ENCODE results near the gene OR2T4. TPM values are rescaled to one million over a fixed set of nuclear protein-coding genes. Genes with fewer than 3 reads are reported as not detected.

OR2T4 gene
- total and polyA plus RNA-seq, 3 experiments from 2014 or later: not detected

GRCh38 chr1:248406721-248407692, 45.5 kb downstream of the OR2T4 start:
- ChIA-PET POLR2A (no interaction called here), CTCF (no interaction called here)
- Histone ChIP-seq H3K9me3 (ENCODE audit: low read length) (no peaks in the 10 kb centered on the region), H3K27ac (ENCODE audit: low read depth, low read length) (no peak overlapping the region), H3K4me3 (ENCODE audit: low read length) (no peak overlapping the region), H3K4me1 (ENCODE audit: insufficient read depth, low read length) (no peaks in the 10 kb centered on the region), H3K27me3 (ENCODE audit: insufficient read depth, low read length, poor library complexity, severe bottlenecking) (no peaks in the 10 kb centered on the region), H3K36me3 (ENCODE audit: insufficient read depth, low read length) (no peaks in the 10 kb centered on the region)
- peaks cover 0 to 2% (median 0%) of the 10 kb centered on the region in 3 donors for H3K36me3 Mint-ChIP-seq
- DNase-seq: no peak
- no peaks in the 10 kb centered on the region for H3K4me1 Mint-ChIP-seq
- H3K4me3 Mint-ChIP-seq: no peak overlapping the region
- H3K27me3 Mint-ChIP-seq: peaks cover 0 to 1% of the 10 kb centered on the region in 2 donors
- no peak overlapping the region for H3K27ac Mint-ChIP-seq
- H3K9me3 Mint-ChIP-seq: peaks cover 2 to 12% (median 4%) of the 10 kb centered on the region in 5 donors

Other genes with a start within 250 kb of the OR2T4 start
- gene OR2M5, start 216.5 kb upstream of the OR2T4 start, total RNA-seq: not detected
- not detected for gene OR2M5, start 216.5 kb upstream of the OR2T4 start, polyA plus RNA-seq
- not detected for gene OR2M2, start 186.8 kb upstream of the OR2T4 start, total RNA-seq
- not detected for gene OR2M2, start 186.8 kb upstream of the OR2T4 start, polyA plus RNA-seq
- not detected for gene OR2M3, start 164.4 kb upstream of the OR2T4 start, total RNA-seq
- not detected for gene OR2M3, start 164.4 kb upstream of the OR2T4 start, polyA plus RNA-seq
- not detected for gene OR2M4, start 130.2 kb upstream of the OR2T4 start, total RNA-seq
- not detected for gene OR2M4, start 130.2 kb upstream of the OR2T4 start, polyA plus RNA-seq
- gene OR2T33, start 83.7 kb upstream of the OR2T4 start, total RNA-seq: not detected
- not detected for gene OR2T33, start 83.7 kb upstream of the OR2T4 start, polyA plus RNA-seq
- not detected for gene OR2T12, start 58.2 kb upstream of the OR2T4 start, total RNA-seq
- not detected for gene OR2T12, start 58.2 kb upstream of the OR2T4 start, polyA plus RNA-seq
- gene OR2M7, start 37.1 kb upstream of the OR2T4 start, total RNA-seq: not detected
- not detected for gene OR2M7, start 37.1 kb upstream of the OR2T4 start, polyA plus RNA-seq
- gene OR14C36, start 12.9 kb upstream of the OR2T4 start, total RNA-seq: not detected
- gene OR14C36, start 12.9 kb upstream of the OR2T4 start, polyA plus RNA-seq: not detected
- gene OR2T6, start 14.1 kb downstream of the OR2T4 start, total RNA-seq: not detected
- not detected for gene OR2T6, start 14.1 kb downstream of the OR2T4 start, polyA plus RNA-seq
- gene OR2T1, start 41.4 kb downstream of the OR2T4 start, total RNA-seq: not detected
- gene OR2T1, start 41.4 kb downstream of the OR2T4 start, polyA plus RNA-seq: not detected
- gene OR2T2, start 84.0 kb downstream of the OR2T4 start, total RNA-seq: not detected
- not detected for gene OR2T2, start 84.0 kb downstream of the OR2T4 start, polyA plus RNA-seq
- gene OR2T3, start 111.7 kb downstream of the OR2T4 start, total RNA-seq: not detected
- gene OR2T3, start 111.7 kb downstream of the OR2T4 start, polyA plus RNA-seq: not detected
- gene OR2T5, start 126.9 kb downstream of the OR2T4 start, total RNA-seq: not detected
- gene OR2T5, start 126.9 kb downstream of the OR2T4 start, polyA plus RNA-seq: not detected
- not detected for gene OR2G6, start 146.4 kb downstream of the OR2T4 start, total RNA-seq
- not detected for gene OR2G6, start 146.4 kb downstream of the OR2T4 start, polyA plus RNA-seq
- gene OR2T29, start 201.1 kb downstream of the OR2T4 start, total RNA-seq: not detected
- gene OR2T29, start 201.1 kb downstream of the OR2T4 start, polyA plus RNA-seq: not detected
- not detected for gene OR2T34, start 213.1 kb downstream of the OR2T4 start, total RNA-seq
- gene OR2T34, start 213.1 kb downstream of the OR2T4 start, polyA plus RNA-seq: not detected
- gene OR2T10, start 236.0 kb downstream of the OR2T4 start, total RNA-seq: not detected
- gene OR2T10, start 236.0 kb downstream of the OR2T4 start, polyA plus RNA-seq: not detected